NOMO-1 treated with DMSO at 0.1 percent for 48 hours (cell line): ENCODE results near the gene AFG3L2.

Experiments
- DNase-seq: peaks from one replicate; lab custom pipeline; 2025; ENCODE audit not compliant: unreplicated experiment; lab: John Stamatoyannopoulos, UW

AFG3L2 gene

GRCh38 chr18:12282442-12283039, 94.5 kb downstream of the AFG3L2 start:
- no peak for DNase-seq

GRCh38 chr18:12281861-12282260, 95.2 kb downstream of the AFG3L2 start:
- DNase-seq: no peak

GRCh38 chr18:12279781-12280531, 97.1 kb downstream of the AFG3L2 start:
- no peak for DNase-seq
